ENCODE measurements around the gene TMEM238. TPM values are rescaled to one million over a fixed set of nuclear protein-coding genes. Genes with fewer than 3 reads are reported as not detected.

The TMEM238 gene
- total and polyA plus RNA-seq, 2 donors (not counting 1 experiment from before 2014, with no cell fraction given): 0.33 TPM; not detected in 1

GRCh38 chr19:55379174-55379573 lies 4.9 kb downstream of the TMEM238 start:
- Histone ChIP-seq H3K9ac (ENCODE audit: insufficient read depth, low read length) (no peak overlapping the region), H3K4me2 (ENCODE audit: extremely low read depth, insufficient read depth, low read length) (no peak overlapping the region), H3K27me3 (ENCODE audit: control insufficient read depth, insufficient read depth, low read length) (no peaks in the 10 kb centered on the region), H3K79me2 (ENCODE audit: control insufficient read depth, insufficient read depth, low read length) (no peaks in the 10 kb centered on the region), H4K20me1 (ENCODE audit: control insufficient read depth, extremely low read depth, insufficient read depth, low read length) (no peaks in the 10 kb centered on the region), H3K9me3 (ENCODE audit: control insufficient read depth, insufficient read depth, low read depth, low read length) (no peaks in the 10 kb centered on the region), H2AFZ (ENCODE audit: low read length) (no peak overlapping the region), H3K36me3 (ENCODE audit: control insufficient read depth, insufficient read depth, low read length) (no peaks in the 10 kb centered on the region), H3K4me1 (ENCODE audit: control insufficient read depth, extremely low read depth, insufficient read depth, low read length) (peaks cover under 1% of the 10 kb centered on the region), H3K27ac (ENCODE audit: insufficient read depth, low read length) (no peak overlapping the region), H3K4me3 (replicated peaks in 1 of 4; ENCODE audit: control extremely low read depth in 1 of 4, insufficient read depth in 1 of 4, low read depth in 3 of 4, low read length in 4 of 4) (no peak overlapping the region)
- no peak for DNase-seq (ENCODE audit: low read depth in 2 of 2)
- no peak for TF ChIP-seq EZH2 (IDR thresholded peaks at IDR 0.05; ENCODE audit: low read length, missing control alignments)
- TF ChIP-seq CTCF (conservative IDR thresholded peaks at IDR 0.05 in 1 of 2, IDR thresholded peaks at IDR 0.05 in 1 of 2; ENCODE audit: low read depth in 1 of 2, low read length in 2 of 2): no peak

- peaks cover 5% of the 10 kb centered on the region for H3K4me1 ChIP-seq (ENCODE audit: control insufficient read depth, extremely low read depth, insufficient read depth, low read length)
- no peak overlapping the region for H3K9ac ChIP-seq (ENCODE audit: insufficient read depth, low read length)
- no peaks in the 10 kb centered on the region for H4K20me1 ChIP-seq (ENCODE audit: control insufficient read depth, extremely low read depth, insufficient read depth, low read length)
- H3K9me3 ChIP-seq (ENCODE audit: control insufficient read depth, insufficient read depth, low read depth, low read length): no peaks in the 10 kb centered on the region
- H3K27ac ChIP-seq (ENCODE audit: insufficient read depth, low read length): no peak overlapping the region
- TF ChIP-seq CTCF (conservative IDR thresholded peaks at IDR 0.05 in 1 of 2, IDR thresholded peaks at IDR 0.05 in 1 of 2; ENCODE audit: low read depth in 1 of 2, low read length in 2 of 2) (no peak), EZH2 (IDR thresholded peaks at IDR 0.05; ENCODE audit: low read length, missing control alignments) (peak; percentile 35)
- no peak overlapping the region for H3K4me2 ChIP-seq (ENCODE audit: extremely low read depth, insufficient read depth, low read length)
- H2AFZ ChIP-seq (ENCODE audit: low read length): no peak overlapping the region
- no peaks in the 10 kb centered on the region for H3K36me3 ChIP-seq (ENCODE audit: control insufficient read depth, insufficient read depth, low read length)
- no peak for DNase-seq (ENCODE audit: low read depth in 2 of 2)
- H3K79me2 ChIP-seq (ENCODE audit: control insufficient read depth, insufficient read depth, low read length): no peaks in the 10 kb centered on the region
- no peaks in the 10 kb centered on the region for H3K27me3 ChIP-seq (ENCODE audit: control insufficient read depth, insufficient read depth, low read length)
- no peak overlapping the region for H3K4me3 ChIP-seq (replicated peaks in 1 of 4; ENCODE audit: control extremely low read depth in 1 of 4, insufficient read depth in 1 of 4, low read depth in 3 of 4, low read length in 4 of 4)
These were observed 6.5 kb downstream of the TMEM238 start for GRCh38 chr19:55377356-55378131.

- Histone ChIP-seq H3K9me3 (ENCODE audit: control insufficient read depth, insufficient read depth, low read depth, low read length) (no peaks in the 10 kb centered on the region), H2AFZ (ENCODE audit: low read length) (no peak within 1 kb of the TSS), H3K36me3 (ENCODE audit: control insufficient read depth, insufficient read depth, low read length) (no peaks in the 10 kb centered on the region), H3K27ac (ENCODE audit: insufficient read depth, low read length) (no peak within 1 kb of the TSS), H3K4me1 (ENCODE audit: control insufficient read depth, extremely low read depth, insufficient read depth, low read length) (peaks cover 5% of the 10 kb centered on the region), H3K79me2 (ENCODE audit: control insufficient read depth, insufficient read depth, low read length) (no peaks in the 10 kb centered on the region), H4K20me1 (ENCODE audit: control insufficient read depth, extremely low read depth, insufficient read depth, low read length) (no peaks in the 10 kb centered on the region), H3K9ac (ENCODE audit: insufficient read depth, low read length) (no peak within 1 kb of the TSS), H3K4me3 (replicated peaks in 1 of 4; ENCODE audit: control extremely low read depth in 1 of 4, insufficient read depth in 1 of 4, low read depth in 3 of 4, low read length in 4 of 4) (no peak within 1 kb of the TSS), H3K27me3 (ENCODE audit: control insufficient read depth, insufficient read depth, low read length) (no peaks in the 10 kb centered on the region), H3K4me2 (ENCODE audit: extremely low read depth, insufficient read depth, low read length) (no peak within 1 kb of the TSS)
- TF ChIP-seq CTCF (conservative IDR thresholded peaks at IDR 0.05 in 1 of 2, IDR thresholded peaks at IDR 0.05 in 1 of 2; ENCODE audit: low read depth in 1 of 2, low read length in 2 of 2) (no peak), EZH2 (IDR thresholded peaks at IDR 0.05; ENCODE audit: low read length, missing control alignments) (no peak)
- DNase-seq (ENCODE audit: low read depth in 2 of 2): no peak
These were observed 7.7 kb downstream of the TMEM238 start, which contains the start of gene TMEM190 for GRCh38 chr19:55376241-55376933. TSS of gene TMEM190 (plus strand) at chr19:55376826. CDS start at chr19:55376854, 28 bp downstream.
